GM12878 (cell line): ENCODE data around the gene ZNF407. TPM values are rescaled to one million over a fixed set of nuclear protein-coding genes. Genes with fewer than 3 reads are reported as not detected.
A peak's percentile ranks its signal among the peaks of the same experiment; 100 is the strongest.

Source experiments
- ATAC-seq: fragments of 200-7000 bp; cut with Tn5 transposase; 3 replicates; pipeline ENCODE4 v1.9.1; 2020; ENCODE audit warnings: mild to moderate bottlenecking, moderate library complexity
- BruUV-seq: library from RNA; stranded (reverse); fragments of 400-500 nt; replicated peaks from 2 replicates; lab custom pipeline; 2021; lab: Mats Ljungman, UMichigan
- CTCF ChIA-PET: fragments of 300-600 bp; sonication (Branson Sonifier 250); formaldehyde crosslinking; extraction: SDS; loops from one replicate; lab custom pipeline; 2021; ENCODE audit warnings: inconsistent platforms; lab: Yijun Ruan, JAX
- POLR2A ChIA-PET: fragments of 350-600 bp; formaldehyde crosslinking; extraction: SDS; loops from one replicate; lab custom pipeline; 2021; ENCODE audit warnings: inconsistent platforms; lab: Charles Lee
- RAD21 ChIA-PET: fragments of 300-600 bp; sonication (Branson Sonifier 250); formaldehyde crosslinking; loops from one replicate; lab custom pipeline; 2023; ENCODE audit warnings: antibody characterized with exemption; ENCODE audit not compliant: unreplicated experiment; lab: Charles Lee
- SMC1A ChIA-PET: fragments of 300-600 bp; sonication (Branson Sonifier 250); formaldehyde crosslinking; loops from one replicate; lab custom pipeline; 2023; ENCODE audit not compliant: unreplicated experiment, uncharacterized antibody; lab: Charles Lee
- DNase-seq: peaks from one replicate; pipeline ENCODE4 v3.0.0-alpha.2; 2011; ENCODE audit warnings: low read depth, low spot score
- FAIRE-seq: peaks from 3 replicates; lab custom pipeline; 2011; peaks lifted over from hg19 to GRCh38; lab: Jason Lieb, UNC
- H2AFZ ChIP-seq: 2 replicates; pipeline ENCODE4 v1.6.0; 2011; ENCODE audit warnings: low read depth, low read length, control low read depth; ENCODE audit not compliant: control insufficient read depth
- H3K27ac ChIP-seq: 2 replicates; pipeline ENCODE4 v1.5.1; 2011; ENCODE audit warnings: control low read depth; ENCODE audit not compliant: control insufficient read depth, insufficient read depth
- H3K27me3 ChIP-seq, 2 experiments: replicated peaks in 1 of 2; 2 replicates each; pipeline versions ENCODE4 v1.6.0 to v1.6.1; 2011; ENCODE audit warnings: low read length in 1 of 2; ENCODE audit not compliant: control insufficient read depth in 2 of 2, insufficient read depth in 2 of 2
- H3K36me3 ChIP-seq, 2 experiments: 2 replicates each; pipeline ENCODE4 v1.5.1; 2011; ENCODE audit warnings: low read length in 1 of 2; ENCODE audit not compliant: control insufficient read depth in 2 of 2, insufficient read depth in 2 of 2
- H3K4me1 ChIP-seq: 2 replicates; pipeline ENCODE4 v1.6.1; 2011; ENCODE audit warnings: mild to moderate bottlenecking, low read length, moderate library complexity, mixed read lengths; ENCODE audit not compliant: control insufficient read depth, insufficient read depth
- H3K4me2 ChIP-seq: 2 replicates; pipeline ENCODE4 v1.6.0; 2011; ENCODE audit warnings: control low read depth; ENCODE audit not compliant: control insufficient read depth, insufficient read depth
- H3K4me3 ChIP-seq: fragments of 200-600 bp; sonication (generic); 2 replicates; pipeline ENCODE4 v1.5.1; 2016
- H3K79me2 ChIP-seq: 2 replicates; pipeline ENCODE4 v1.6.0; 2011; ENCODE audit warnings: low read length; ENCODE audit not compliant: control insufficient read depth, insufficient read depth
- H3K9ac ChIP-seq: 2 replicates; pipeline ENCODE4 v1.8.0; 2011; ENCODE audit warnings: low read length, control low read depth, mixed read lengths; ENCODE audit not compliant: control insufficient read depth, insufficient read depth
- H3K9me3 ChIP-seq: replicated peaks from 3 replicates; pipeline ENCODE4 v1.5.1; 2011; ENCODE audit warnings: mild to moderate bottlenecking, low read length; ENCODE audit not compliant: control insufficient read depth, insufficient read depth
- H4K20me1 ChIP-seq: 2 replicates; pipeline ENCODE4 v1.6.0; 2011; ENCODE audit not compliant: control insufficient read depth, insufficient read depth
- ASH2L ChIP-seq: fragments of 300-600, 200-600 bp; sonication (generic); IDR thresholded peaks from 2 replicates; pipeline ENCODE4 v1.6.1; 2017; ENCODE audit warnings: low read depth, mild to moderate bottlenecking, borderline replicate concordance
- BRCA1 ChIP-seq: IDR thresholded peaks from 2 replicates; pipeline ENCODE4 v1.6.1; 2011; ENCODE audit warnings: low read depth, low read length, improper control_type of control experiment
- CHD1 ChIP-seq: IDR thresholded peaks from 2 replicates; pipeline ENCODE4 v1.6.1; 2012; ENCODE audit warnings: low read depth, low read length, improper control_type of control experiment
- ETV6 ChIP-seq, 2 experiments: fragments of 450-650 bp in 1 of 2; IDR thresholded peaks in 1 of 2; conservative IDR thresholded peaks in 1 of 2; 2 replicates each; pipeline ENCODE4 v1.6.1; 2014; ENCODE audit warnings: antibody characterized with exemption in 1 of 2, borderline replicate concordance in 1 of 2, low read depth in 1 of 2, mild to moderate bottlenecking in 1 of 2, moderate library complexity in 1 of 2
- FOS ChIP-seq: IDR thresholded peaks from 3 replicates; pipeline ENCODE4 v1.6.1; 2011; ENCODE audit warnings: borderline replicate concordance; ENCODE audit not compliant: insufficient read length; ENCODE audit errors: extremely low read depth
- HDGF ChIP-seq: fragments of 450-650 bp; IDR thresholded peaks from 2 replicates; pipeline ENCODE4 v1.6.1; 2016; ENCODE audit warnings: antibody characterized with exemption
- JUND ChIP-seq: IDR thresholded peaks from 2 replicates; pipeline ENCODE4 v1.6.1; 2012; ENCODE audit warnings: low read depth, mild to moderate bottlenecking, low read length, improper control_type of control experiment, moderate library complexity
- MEF2A ChIP-seq: IDR thresholded peaks from 2 replicates; pipeline ENCODE4 v1.6.1; 2011; ENCODE audit warnings: low read depth, mild to moderate bottlenecking, low read length, moderate library complexity; ENCODE audit not compliant: insufficient read depth
- RB1 ChIP-seq: fragments of 450-650 bp; formaldehyde crosslinking; IDR thresholded peaks from 2 replicates; pipeline ENCODE4 v1.6.1; 2017; ENCODE audit warnings: mild to moderate bottlenecking, borderline replicate concordance
- SIX5 ChIP-seq: IDR thresholded peaks from 2 replicates; pipeline ENCODE4 v1.6.1; 2011; ENCODE audit warnings: mild to moderate bottlenecking, low read depth, low read length, moderate library complexity; ENCODE audit not compliant: severe bottlenecking
- SP1 ChIP-seq: IDR thresholded peaks from one replicate; pipeline ENCODE4 v1.6.1; 2011; ENCODE audit warnings: low read depth, low read length
- TAF1 ChIP-seq: IDR thresholded peaks from 2 replicates; pipeline ENCODE4 v1.6.1; 2011; ENCODE audit warnings: mild to moderate bottlenecking, low read depth, low read length, borderline replicate concordance
- TARDBP ChIP-seq: IDR thresholded peaks from 2 replicates; pipeline ENCODE4 v1.6.1; 2016; ENCODE audit warnings: borderline replicate concordance
- TBL1XR1 ChIP-seq: IDR thresholded peaks from 2 replicates; pipeline ENCODE4 v1.6.1; 2012; ENCODE audit warnings: low read depth, low read length, improper control_type of control experiment
- TCF12 ChIP-seq: IDR thresholded peaks from 2 replicates; pipeline ENCODE4 v1.6.1; 2011; ENCODE audit warnings: low read depth, mild to moderate bottlenecking, low read length
- WRNIP1 ChIP-seq: IDR thresholded peaks from 2 replicates; pipeline ENCODE4 v1.6.1; 2011; ENCODE audit warnings: low read depth, low read length, improper control_type of control experiment, borderline replicate concordance
- WGBS: methylation state at CpG from one replicate; pipeline ENCODE4 v1.1.6; 2016; ENCODE audit warnings: low lambda C conversion rate; ENCODE audit not compliant: insufficient replicate concordance, insufficient coverage; ENCODE audit errors: missing lambda C conversion rate; 5-methylcytosine and 5-hydroxymethylcytosine counted together
- in situ Hi-C: fragments of 300-500 bp; cut with MboI; formaldehyde crosslinking; loops from 9 replicates; pipeline ENCODE4 v1.14.3; 2018; ENCODE audit warnings: mixed read lengths
- intact Hi-C: fragments of 100-400 bp; cut with micrococcal nuclease; formaldehyde crosslinking; loops from one replicate; pipeline ENCODE4 v1.14.2; 2022; ENCODE audit not compliant: unreplicated experiment
- polyA plus RNA-seq, 11 experiments: library from polyadenylated mRNA; depleted of rRNA in 4 of 11; unstranded in 6 of 11; stranded (reverse) in 5 of 11; fragments of >200 nt; fragmentation: Nextera tagmentation in 4 of 11; fragmentation: Illumina TruSeq in 1 of 11; extraction: Ambion mirVana in 4 of 11; extraction: Trizol in 1 of 11; gene quantifications; 1 replicate in 1 of 11; 2 replicates in 10 of 11; pipeline versions ENCODE4 v1.2.1 to v1.2.3, GENCODE V29; 2011 to 2016; ENCODE audit warnings: inconsistent platforms in 2 of 11, missing spikeins in 2 of 11, low read depth in 1 of 11
- total RNA-seq, 4 experiments: library from RNA; depleted of rRNA in 3 of 4; stranded (reverse); fragments of >200 nt in 3 of 4; fragmentation: Illumina TruSeq in 1 of 4; extraction: Trizol in 1 of 4; gene quantifications; 2 replicates each; pipeline versions ENCODE4 v1.2.1 to v1.2.3, GENCODE V29; 2013 to 2021
- TF ChIP-seq, protein P1 (sequence below): IDR thresholded peaks from 2 replicates; pipeline ENCODE4 v1.6.1; 2012; ENCODE audit warnings: low read depth, low read length, improper control_type of control experiment

Gene ZNF407
- total and polyA plus RNA-seq, 10 of the 15 experiments (the other 5 are each of a cell fraction or from before 2014, with no cell fraction given): 0.69 to 11.6 (median 5.3) TPM

- H3K27ac ChIP-seq: no peak overlapping the region
- ATAC-seq (no peak), FAIRE-seq (peak; percentile 35), DNase-seq (no peak)
- no peak overlapping the region for H2AFZ ChIP-seq
- no peak overlapping the region for H3K4me2 ChIP-seq
- ChIA-PET RAD21 (interaction anchor here (1.1 kb wide), 1 partner anchor 13 kb away, joined by 3 read pairs; no protein-coding TSS in a partner anchor), SMC1A (interaction anchor here (1.1 to 2.4 kb wide), 6 partner anchors 11 to 81 kb away, joined by 3 to 7 read pairs (median 4); no protein-coding TSS in a partner anchor), CTCF (interaction anchor here (2.9 kb wide), 1 partner anchor 11 kb away, joined by 15 read pairs; no protein-coding TSS in a partner anchor), POLR2A (no interaction called here)
- no peaks in the 10 kb centered on the region for H3K4me1 ChIP-seq
- in situ Hi-C loops: no loop called here
- no peaks in the 10 kb centered on the region for H3K9me3 ChIP-seq
- no peak overlapping the region for H3K4me3 ChIP-seq
- 96% methylated on average over 18 of the region's 18 CpGs for WGBS
- no peak overlapping the region for H3K9ac ChIP-seq
- no TSS peak for BruUV-seq
- no peaks in the 10 kb centered on the region for H3K36me3 ChIP-seq
- no peaks in the 10 kb centered on the region for H3K27me3 ChIP-seq
- H3K79me2 ChIP-seq: no peaks in the 10 kb centered on the region
- intact Hi-C loops: no loop called here
- TF ChIP-seq FOS (no peak), TCF12 (no peak), HDGF (no peak), MEF2A (no peak), SIX5 (no peak), BRCA1 (no peak), ETV6 (conservative IDR thresholded peaks at IDR 0.05 in 1 of 2, IDR thresholded peaks at IDR 0.05 in 1 of 2; ENCODE audit: borderline replicate concordance in 1 of 2, low read depth in 1 of 2) (no peak), RB1 (no peak), JUND (no peak), SP1 (no peak), WRNIP1 (no peak), CHD1 (no peak), TARDBP (no peak), ASH2L (no peak), TBL1XR1 (no peak), TAF1 (no peak)
- TF ChIP-seq, protein P1, sequence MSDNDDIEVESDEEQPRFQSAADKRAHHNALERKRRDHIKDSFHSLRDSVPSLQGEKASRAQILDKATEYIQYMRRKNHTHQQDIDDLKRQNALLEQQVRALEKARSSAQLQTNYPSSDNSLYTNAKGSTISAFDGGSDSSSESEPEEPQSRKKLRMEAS: no peak
- H4K20me1 ChIP-seq: no peaks in the 10 kb centered on the region
Measured at GRCh38 chr18:75036917-75037688, 439.4 kb downstream of the ZNF407 start.
